ENCODE measurements around the gene VPS13C.

GRCh38 chr15:62059108-62059815 is 985 bp downstream of the VPS13C start:
- TF ChIP-seq, protein P1, sequence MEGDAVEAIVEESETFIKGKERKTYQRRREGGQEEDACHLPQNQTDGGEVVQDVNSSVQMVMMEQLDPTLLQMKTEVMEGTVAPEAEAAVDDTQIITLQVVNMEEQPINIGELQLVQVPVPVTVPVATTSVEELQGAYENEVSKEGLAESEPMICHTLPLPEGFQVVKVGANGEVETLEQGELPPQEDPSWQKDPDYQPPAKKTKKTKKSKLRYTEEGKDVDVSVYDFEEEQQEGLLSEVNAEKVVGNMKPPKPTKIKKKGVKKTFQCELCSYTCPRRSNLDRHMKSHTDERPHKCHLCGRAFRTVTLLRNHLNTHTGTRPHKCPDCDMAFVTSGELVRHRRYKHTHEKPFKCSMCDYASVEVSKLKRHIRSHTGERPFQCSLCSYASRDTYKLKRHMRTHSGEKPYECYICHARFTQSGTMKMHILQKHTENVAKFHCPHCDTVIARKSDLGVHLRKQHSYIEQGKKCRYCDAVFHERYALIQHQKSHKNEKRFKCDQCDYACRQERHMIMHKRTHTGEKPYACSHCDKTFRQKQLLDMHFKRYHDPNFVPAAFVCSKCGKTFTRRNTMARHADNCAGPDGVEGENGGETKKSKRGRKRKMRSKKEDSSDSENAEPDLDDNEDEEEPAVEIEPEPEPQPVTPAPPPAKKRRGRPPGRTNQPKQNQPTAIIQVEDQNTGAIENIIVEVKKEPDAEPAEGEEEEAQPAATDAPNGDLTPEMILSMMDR (IDR thresholded peaks at IDR 0.05): no peak
- no peak for TF ChIP-seq POLR2A (IDR thresholded peaks at IDR 0.05)
